AG09309 (cell line): ENCODE results near the gene SCAPER.
"Not testable (repeated sequence)": the region's sequence is repeated elsewhere in the genome, so short reads cannot be mapped to it uniquely, and the experiment has no call there.

ENCODE experiments used
- DNase-seq: peaks from one replicate; pipeline ENCODE4 v3.0.0-alpha.2; 2010; ENCODE audit warnings: low read depth
- H3K4me3 ChIP-seq: 2 replicates; pipeline ENCODE4 v1.5.1; 2011; ENCODE audit warnings: mild to moderate bottlenecking, low read depth, low read length, moderate library complexity; ENCODE audit not compliant: control insufficient read depth
- CTCF ChIP-seq: IDR thresholded peaks from 2 replicates; pipeline ENCODE4 v1.5.1; 2011; ENCODE audit warnings: mild to moderate bottlenecking, low read depth, low read length, inconsistent platforms; ENCODE audit not compliant: insufficient read depth, control insufficient read depth; ENCODE audit errors: missing control alignments

Gene SCAPER

DNA sequence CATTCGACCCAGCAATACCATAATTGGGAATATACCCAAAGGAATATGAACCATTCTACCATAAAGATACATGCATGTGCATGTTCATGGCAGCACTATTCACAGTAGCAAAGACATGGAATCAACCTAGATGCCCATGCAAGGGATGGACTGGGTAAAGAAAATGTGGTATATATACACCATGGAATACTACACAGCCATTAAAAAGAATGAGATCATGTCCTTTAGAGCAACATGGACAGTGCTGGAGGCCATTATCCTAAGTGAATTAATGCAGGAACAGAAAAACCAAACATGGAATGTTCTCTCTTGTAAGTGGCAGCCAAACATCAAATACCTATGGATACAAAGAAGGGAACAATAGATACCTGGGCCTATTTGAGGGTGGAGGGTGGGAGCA lies 601.2 kb downstream of the SCAPER start:
- no peak overlapping the region for H3K4me3 ChIP-seq
- no peak for TF ChIP-seq CTCF
- DNase-seq = no peak

DNA sequence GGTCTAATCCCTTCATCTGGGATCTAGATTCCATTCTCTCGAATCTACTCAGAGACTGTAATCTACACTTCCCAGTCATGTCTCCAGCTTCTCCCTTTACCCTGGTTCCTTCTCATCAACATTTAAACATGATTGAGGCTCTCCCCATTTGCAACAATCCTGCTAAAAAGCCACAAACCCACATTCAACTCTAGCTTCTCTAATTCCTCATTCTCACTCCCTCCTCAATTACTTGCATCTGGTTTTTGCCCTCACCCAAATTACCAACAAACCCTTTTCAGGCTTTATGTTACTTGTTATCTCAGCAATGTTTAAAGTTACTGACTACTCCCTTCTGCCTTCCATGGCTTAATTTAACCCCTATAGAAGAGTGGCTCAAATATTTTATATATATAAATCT lies 605.4 kb downstream of the SCAPER start:
- TF ChIP-seq CTCF = no peak
- DNase-seq = no peak
- no peak overlapping the region for H3K4me3 ChIP-seq

DNA sequence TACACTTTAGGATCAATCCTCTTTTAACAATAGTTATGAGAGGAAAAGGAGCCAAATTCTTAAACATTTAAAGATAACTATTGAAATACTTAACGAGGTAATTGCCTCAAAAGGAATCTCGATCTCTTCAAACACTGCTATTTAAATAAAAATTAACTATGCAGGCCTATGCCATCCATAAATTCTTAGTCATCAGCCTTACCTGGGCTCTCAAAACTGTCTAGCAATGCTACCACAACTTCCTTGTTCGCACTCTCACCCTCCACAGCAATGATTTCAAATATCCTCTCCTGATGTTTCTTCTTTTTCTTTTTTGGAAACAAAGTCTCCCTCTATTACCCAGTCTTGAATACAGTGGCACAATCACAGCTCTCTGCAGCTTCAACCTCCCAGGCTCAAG lies 606.2 kb downstream of the SCAPER start:
- TF ChIP-seq CTCF = no peak
- no peak overlapping the region for H3K4me3 ChIP-seq

DNA sequence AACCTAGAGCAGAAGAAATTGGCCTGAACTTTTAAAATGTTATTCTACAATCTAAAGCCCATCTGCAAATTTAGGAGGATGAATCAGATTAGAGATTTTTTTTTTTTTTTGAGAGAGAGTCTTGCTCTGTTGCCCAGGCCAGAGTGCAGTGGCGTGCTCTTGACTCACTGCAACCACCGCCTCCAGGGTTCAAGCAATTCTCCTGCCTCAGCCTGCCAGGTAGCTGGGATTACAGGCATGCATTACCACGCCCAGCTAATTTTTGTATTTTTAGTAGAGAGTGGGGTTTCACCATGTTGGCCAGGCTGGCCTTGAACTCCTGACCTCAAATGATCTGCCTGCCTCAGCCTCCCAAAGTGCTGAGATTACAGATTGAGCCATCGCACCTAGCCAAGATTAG lies 607.2 kb downstream of the SCAPER start:
- not testable (repeated sequence) for H3K4me3 ChIP-seq

More for the DNA sequence above, 606.2 kb downstream of the SCAPER start:
- no peak for DNase-seq

More for the DNA sequence above, 607.2 kb downstream of the SCAPER start:
- not testable (repeated sequence) for DNase-seq
